HG03520 (cell line): ENCODE results near the gene RIPK3.

ENCODE experiments used
- ATAC-seq: cut with Tn5 transposase; IDR thresholded peaks from one replicate; pipeline ENCODE4 v1.9.1; 2021; ENCODE audit warnings: mild to moderate bottlenecking, moderate library complexity; ENCODE audit not compliant: unreplicated experiment

Gene RIPK3

DNA sequence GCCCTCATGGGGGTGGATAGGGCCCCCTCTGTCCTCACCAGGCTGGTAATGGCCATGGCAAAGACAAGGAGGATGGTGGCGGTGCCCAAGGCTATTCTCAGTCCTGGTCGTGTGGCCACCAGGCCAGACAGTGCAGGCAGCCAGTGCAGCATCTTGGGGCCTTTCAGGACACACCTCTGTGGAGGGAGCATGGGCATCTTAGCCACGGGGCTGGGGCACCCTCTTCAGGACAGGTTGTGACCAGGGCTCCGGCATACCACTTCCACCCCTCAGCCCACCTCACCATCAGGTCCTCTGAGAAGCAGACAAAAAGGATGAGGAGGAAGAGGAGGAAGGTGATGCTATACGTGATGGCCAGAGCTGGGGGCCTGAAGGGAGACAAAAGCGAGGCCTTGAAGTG, 15.8 kb downstream of the RIPK3 start:
- no peak for ATAC-seq

DNA sequence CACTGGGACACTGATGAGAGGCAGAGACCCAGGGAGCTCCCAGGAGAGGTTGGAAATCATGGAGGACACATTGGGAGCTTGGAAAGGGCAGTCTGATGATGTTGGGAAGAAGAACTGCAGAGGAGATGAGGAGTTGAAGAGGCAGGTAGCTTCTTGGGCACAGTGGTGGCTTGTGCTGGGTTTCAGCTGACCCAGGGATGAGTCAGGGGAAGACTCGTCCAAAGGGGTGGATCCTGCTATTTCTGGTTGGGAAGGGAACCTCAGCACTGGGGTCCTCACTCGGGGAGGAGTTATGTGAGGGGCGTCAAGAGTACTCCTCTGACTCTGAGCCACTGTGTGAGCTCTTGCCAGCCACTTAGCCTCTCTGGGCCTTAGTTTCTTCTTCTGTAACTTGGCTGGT, 16.4 kb downstream of the RIPK3 start:
- ATAC-seq: no peak

DNA sequence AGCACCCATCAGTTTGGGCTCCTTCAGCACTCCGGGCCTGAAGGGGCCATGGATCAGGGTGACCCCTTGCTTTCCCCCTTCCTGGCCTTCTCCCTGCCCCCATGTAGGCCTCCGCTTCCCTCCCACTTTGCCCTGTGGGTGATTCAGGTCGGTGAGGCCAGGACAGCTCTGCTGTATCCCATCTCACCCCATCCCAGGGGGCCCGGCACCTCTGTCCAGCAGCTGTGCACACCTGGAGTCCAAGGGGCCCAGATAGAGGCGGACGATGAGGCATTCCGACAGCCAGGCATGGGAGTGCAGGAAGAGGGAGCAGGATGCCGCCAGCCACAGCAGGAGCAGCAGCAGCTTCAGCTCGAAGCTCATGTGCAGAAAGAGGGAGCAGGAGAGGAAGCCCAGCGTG, 17.1 kb downstream of the RIPK3 start:
- no peak for ATAC-seq

DNA sequence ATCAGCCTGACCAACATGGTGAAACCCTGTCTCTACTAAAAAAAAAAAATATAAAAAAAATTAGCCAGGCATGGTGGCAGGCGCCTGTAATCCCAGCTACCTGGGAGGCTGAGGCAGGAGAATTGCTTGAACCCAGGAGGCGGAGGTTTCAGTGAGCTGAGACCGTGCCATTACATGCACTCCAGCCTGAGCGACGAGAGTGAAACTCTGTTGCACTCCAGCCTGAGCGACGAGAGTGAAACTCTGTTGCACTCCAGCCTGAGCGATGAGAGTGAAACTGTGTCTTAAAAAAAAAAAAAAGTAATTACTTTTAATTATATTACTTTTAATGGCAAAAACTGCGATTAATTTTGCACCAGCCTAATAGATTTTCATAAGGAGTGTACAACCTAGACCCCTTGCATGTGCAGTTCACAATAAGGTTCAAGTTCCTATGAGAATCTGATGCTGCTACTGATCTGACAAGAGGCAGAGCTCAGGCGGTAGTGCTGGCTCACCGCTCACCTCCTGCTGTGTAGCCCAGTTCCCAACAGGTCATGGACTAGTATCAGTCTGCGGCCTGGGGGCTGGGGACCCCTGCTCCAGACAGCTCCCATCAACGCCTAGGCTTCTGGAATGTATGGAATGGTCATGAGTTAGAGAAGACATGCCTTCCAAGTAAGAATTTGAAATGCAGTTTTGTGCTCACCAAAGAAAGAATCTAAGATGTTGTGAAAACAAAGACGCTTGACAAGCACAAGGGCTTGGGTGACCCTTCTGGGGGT, 18.4 kb downstream of the RIPK3 start:
- ATAC-seq: no peak

DNA sequence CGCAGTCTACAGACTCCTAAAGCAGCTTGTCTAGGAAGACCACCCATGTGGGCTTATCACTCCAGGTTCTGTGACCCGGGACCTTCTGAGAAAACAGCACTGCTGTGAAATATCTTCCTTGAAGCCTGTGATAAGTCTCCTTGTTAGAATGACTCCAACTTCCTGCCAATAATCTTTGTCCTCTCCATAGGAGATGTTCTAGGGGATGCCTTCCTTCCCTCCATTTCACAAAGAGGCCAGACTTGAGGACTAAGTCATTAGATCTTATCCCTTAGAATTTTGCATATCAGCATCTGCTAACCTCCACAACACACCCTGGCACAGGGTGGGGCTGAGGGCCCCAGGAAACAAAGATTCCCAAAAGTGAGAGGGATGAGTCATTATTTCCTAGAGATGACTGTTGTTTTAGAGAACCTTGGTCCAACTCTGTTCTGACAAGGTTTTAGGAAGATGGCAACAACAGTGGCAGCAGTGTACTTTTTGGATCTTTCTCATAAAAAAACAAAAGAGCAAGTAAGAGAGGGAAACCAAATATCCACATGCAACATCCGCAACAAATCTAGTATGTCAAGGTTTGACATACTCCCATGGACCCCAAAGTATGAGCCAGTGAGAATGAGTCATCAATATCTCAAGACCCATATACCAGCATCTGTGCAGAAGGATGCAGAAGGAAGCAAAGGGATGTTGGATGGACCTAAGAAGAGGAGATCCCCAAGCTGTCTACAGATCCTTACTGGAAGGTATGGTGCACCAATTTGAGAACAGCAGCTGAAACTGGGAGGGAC, 22.5 kb downstream of the RIPK3 start:
- no peak for ATAC-seq

DNA sequence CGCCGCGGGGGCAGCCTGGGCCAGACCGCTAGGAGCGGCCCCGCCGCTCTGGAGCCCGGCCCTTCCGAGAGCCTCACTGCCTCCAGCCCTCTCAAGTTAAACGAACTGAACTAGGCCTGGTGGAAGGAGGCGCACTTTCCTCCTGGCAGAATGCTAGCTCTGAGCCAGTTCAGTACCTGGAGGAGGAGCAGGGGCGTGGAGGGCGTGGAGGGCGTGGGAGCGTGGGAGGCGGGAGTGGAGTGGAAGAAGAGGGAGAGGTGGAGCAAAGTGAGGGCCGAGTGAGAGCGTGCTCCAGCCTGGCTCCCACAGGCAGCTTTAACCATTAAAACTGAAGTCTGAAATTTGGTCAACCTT, 23.2 kb downstream of the RIPK3 start:
- ATAC-seq: no peak

DNA sequence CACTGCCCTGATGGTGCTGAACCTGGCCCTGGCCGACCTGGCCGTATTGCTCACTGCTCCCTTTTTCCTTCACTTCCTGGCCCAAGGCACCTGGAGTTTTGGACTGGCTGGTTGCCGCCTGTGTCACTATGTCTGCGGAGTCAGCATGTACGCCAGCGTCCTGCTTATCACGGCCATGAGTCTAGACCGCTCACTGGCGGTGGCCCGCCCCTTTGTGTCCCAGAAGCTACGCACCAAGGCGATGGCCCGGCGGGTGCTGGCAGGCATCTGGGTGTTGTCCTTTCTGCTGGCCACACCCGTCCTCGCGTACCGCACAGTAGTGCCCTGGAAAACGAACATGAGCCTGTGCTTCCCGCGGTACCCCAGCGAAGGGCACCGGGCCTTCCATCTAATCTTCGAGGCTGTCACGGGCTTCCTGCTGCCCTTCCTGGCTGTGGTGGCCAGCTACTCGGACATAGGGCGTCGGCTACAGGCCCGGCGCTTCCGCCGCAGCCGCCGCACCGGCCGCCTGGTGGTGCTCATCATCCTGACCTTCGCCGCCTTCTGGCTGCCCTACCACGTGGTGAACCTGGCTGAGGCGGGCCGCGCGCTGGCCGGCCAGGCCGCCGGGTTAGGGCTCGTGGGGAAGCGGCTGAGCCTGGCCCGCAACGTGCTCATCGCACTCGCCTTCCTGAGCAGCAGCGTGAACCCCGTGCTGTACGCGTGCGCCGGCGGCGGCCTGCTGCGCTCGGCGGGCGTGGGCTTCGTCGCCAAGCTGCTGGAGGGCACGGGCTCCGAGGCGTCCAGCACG, 23.8 kb downstream of the RIPK3 start:
- no peak for ATAC-seq

DNA sequence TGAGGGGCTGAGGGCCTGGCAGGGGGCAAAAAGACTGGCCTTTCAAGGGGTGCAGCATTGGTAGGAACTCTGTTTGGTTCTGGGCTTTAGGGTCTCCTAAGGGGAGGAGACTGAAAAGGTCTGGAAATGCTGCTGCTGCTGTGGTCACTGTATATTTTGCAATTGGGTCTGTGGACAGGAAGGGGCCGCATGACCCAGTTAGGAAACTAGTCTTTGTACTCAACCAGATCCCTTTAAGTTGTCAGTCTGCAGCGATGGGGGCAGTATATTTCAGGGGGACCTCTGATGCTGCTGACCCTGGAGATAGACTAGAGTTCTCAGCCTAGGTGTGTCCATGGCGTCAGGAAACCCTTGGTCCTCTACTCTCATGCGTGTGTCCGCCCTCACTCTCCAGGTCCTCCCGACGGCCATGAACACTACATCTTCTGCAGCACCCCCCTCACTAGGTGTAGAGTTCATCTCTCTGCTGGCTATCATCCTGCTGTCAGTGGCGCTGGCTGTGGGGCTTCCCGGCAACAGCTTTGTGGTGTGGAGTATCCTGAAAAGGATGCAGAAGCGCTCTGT, 24.5 kb downstream of the RIPK3 start:
- ATAC-seq: no peak

DNA sequence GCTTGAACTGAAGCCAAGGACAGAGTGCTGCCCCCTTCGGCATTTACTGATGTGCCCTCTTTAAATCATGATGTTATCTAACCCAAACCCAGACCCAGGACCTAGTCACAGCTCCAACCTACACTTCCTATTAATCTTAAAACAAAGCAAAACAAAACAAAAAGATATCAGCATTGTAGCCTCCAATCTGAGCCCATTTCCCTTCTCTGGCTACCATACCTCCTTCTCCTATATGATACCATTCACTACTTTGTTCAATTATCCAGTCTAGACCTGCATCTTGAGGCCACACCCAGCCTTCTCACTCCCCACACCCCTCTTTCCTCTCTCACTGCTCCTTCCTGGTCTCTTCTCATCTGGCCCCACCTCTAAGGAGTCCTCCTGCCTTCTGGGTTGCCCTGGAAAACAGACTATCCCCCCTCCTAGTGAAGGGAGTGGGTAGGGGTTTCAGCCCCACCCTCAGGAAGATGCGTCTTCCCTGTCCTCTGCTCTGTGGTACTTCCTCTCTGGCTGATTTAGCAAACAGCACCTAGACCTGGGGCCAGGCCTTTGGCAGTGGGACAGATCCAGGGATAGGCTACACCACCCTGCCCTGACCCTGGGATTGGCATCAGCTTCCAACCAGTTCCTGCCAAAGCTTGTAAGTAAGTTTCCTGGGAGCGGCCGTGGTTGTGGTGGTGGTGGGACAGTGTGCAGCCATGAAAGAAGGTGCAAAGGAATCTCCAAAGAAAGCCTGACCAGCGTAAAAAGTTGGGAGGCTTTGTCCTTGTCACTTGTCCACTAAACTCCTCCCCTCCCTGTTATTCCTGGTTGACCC, 25.2 kb downstream of the RIPK3 start:
- no peak for ATAC-seq

DNA sequence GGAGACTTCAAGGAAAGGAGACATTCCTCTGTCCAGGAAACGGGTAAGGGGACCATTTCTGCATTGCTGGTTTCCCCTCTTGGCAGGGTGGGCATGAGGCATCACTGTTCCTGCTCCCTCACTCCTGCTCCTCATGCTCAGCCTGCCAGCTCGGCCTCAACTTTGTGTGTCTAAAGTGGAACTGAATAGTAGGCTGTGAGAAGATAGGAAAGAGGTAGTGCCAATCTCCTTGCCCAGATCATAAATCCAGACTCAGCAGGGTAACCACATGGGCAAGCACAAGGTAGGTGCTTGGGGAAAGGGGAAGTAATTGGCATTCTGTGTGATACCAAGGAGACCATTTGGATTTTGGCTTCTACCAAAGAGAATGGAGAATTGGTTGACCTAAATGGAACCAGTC, 25.9 kb downstream of the RIPK3 start:
- no peak for ATAC-seq

DNA sequence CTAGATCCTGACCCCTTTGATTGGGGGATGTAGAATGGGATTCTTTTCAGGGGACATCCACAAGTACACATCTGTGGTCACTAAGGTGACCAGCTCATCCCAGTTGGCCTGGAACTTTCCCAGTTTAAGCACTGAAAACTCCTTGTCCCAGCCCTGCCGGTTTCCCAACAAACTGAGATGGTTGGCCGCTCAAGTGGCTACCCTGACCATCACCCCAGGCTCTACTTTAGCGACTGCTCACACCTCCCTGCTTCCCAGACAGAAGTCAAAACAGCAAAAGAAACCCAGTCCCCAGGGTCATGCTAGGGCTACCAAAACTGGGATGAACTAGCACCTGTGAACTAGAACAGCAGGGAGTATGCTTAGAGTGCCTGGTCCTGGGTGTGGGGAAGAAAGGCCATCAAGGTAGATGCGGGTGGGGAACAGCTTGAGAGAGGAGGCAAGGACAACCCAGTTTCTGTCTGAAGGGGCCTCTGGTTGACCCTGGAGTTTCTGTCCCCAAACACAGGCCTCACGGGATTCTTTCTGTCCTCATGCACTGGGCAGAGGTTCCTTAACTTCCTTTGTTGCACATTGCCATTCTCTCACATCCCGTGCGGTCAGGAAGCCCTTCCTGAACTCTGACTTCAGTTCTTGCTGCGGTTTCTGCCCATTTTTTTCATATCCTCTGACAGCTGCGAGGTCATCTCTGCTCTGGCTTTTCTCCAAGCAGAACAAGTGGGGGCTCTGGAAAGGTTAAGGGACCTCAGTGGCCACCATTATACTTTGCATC, 26.9 kb downstream of the RIPK3 start:
- no peak for ATAC-seq

DNA sequence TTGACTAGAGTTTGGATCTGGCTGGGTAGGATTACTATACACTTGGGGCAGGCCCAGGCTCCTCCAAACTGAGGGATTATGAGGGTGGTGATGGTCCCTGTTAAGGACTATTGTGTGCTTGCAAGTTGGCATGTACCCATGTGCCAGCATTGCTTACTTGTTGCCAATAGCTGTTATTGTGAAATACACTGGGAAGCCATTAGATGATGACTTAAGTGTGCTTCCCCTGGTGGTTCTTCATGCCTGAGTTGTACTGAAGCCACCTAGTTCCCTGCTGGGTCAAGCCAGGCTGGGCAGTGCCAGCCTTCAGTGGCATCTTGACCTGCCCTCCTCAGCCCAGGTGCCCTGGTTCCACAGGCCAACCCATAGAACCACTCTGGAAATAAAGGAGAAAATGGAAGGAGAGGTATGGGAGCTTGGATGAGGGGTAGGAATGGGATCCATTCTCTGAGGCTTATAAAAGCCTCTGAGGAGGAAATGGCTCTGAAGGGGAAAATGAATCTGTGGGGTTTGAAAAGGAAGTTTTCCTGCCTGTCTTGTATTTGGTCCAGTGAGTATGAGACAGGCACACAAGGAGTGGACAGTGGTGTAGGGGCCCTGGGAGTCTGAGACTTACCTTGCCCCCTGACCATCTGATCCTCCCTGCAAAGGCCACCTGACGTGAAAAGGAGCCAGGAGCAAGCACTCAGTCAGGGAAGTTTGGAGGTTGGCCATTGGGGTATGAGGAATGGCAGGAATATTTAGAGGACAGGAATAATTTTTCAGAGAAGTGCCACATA, 27.8 kb downstream of the RIPK3 start:
- ATAC-seq: no peak

DNA sequence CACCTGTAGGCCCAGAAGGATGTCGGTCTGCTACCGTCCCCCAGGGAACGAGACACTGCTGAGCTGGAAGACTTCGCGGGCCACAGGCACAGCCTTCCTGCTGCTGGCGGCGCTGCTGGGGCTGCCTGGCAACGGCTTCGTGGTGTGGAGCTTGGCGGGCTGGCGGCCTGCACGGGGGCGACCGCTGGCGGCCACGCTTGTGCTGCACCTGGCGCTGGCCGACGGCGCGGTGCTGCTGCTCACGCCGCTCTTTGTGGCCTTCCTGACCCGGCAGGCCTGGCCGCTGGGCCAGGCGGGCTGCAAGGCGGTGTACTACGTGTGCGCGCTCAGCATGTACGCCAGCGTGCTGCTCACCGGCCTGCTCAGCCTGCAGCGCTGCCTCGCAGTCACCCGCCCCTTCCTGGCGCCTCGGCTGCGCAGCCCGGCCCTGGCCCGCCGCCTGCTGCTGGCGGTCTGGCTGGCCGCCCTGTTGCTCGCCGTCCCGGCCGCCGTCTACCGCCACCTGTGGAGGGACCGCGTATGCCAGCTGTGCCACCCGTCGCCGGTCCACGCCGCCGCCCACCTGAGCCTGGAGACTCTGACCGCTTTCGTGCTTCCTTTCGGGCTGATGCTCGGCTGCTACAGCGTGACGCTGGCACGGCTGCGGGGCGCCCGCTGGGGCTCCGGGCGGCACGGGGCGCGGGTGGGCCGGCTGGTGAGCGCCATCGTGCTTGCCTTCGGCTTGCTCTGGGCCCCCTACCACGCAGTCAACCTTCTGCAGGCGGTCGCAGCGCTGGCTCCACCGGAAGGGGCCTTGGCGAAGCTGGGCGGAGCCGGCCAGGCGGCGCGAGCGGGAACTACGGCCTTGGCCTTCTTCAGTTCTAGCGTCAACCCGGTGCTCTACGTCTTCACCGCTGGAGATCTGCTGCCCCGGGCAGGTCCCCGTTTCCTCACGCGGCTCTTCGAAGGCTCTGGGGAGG, 28.9 kb downstream of the RIPK3 start, which contains the start of gene LTB4R:
LTB4R (plus strand) TSS at position 857 of the 959 bp plus-strand sequence. CDS start 4,150 bp downstream, outside the sequence.
- peak; percentile 61 for ATAC-seq

DNA sequence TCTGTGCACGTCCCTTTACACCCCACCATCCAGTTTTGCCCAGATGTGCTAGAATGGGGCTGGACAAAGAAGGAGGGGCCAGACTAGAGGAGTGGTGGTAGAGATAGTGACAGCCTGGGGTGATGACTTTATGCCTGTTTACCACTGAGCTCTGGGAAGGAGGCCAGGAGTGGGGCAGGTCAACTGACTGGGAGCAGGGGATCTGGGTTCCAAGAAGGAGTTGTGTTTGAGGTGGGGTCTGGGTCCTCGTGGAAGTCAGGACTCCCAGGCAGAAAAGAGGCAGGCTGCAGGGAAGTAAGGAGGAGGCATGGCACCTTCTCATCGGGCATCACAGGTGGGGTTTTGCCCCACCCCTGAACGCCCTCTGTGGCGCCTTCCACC, 29.5 kb downstream of the RIPK3 start:
- no peak for ATAC-seq

DNA sequence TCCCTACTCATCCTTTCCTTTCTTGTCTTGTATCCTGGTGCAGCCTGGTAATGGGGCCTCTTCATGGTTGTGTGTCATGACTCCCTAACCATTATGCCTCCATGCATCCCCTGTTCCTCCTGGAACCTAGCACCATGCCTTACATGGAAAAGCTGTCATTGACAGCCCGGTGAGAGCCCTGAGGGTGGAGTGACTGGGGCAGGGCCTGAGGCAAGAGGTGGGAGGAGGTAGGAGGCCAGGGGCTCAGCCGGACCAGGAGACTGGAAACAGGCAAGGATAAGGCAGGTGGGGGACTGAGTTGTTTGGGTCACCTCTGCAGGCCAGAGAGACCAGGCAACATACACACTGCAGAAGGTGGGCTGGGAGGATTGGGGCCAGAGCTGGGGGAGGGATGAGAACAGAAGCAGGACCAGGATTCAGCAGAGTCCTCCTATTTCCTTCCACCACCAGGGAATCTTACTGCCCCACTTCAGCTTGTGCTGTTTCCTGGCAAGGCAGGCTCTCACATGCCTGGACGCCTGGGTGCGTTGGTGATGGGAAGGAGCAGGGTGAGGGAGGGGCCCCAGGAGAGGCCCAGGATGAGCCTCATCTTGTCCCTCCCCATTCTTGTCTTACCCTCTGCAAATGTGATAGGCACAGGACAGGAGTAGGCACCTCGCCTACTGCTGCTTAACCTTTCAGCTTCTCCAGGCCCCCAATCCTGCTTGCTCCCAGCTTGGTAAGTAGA, 30.1 kb downstream of the RIPK3 start, which contains the start of gene LTB4R2:
LTB4R2 (plus strand) TSS at position 603 of the 727 bp plus-strand sequence. CDS start 525 bp downstream, outside the sequence.
- no peak for ATAC-seq

DNA sequence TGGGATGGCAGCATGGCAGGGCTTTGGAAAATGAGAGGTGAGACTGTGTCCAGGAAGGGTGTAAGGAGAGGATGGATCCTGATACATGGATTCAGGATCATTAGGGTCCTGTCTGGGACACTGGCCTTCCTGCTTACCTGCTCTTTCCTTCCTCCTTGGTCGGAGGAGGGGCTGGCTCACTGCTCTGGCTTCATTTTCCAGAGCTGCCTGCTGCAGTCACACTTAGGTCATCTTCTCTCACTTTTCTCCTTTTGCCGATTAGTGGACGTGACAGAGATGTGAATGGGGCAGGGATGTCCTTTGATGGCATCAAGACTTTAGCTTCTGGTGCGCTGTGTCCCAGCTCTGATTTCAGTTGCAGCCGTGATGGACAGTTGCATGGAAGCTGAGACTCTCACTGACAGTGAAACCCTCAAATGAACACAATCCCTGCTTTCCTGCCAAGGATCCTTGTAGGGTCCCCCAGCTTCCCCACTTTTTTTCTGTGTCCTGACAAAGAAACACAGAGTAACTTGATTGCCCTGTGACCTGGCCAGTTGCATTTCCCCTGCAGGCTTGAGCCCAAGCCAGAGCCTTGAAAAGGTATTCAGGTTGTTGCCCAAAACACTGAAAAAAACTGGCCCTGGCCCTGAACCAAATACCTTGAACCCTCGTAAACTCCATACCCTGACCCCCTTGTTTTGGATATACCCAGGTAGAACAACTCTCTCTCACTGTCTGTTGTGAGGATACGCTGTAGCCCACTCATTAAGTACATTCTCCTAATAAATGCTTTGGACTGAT, 31.3 kb downstream of the RIPK3 start:
- no peak for ATAC-seq
